ENCODE data around the gene VDR. TPM values are rescaled to one million over a fixed set of nuclear protein-coding genes. Genes with fewer than 3 reads are reported as not detected.

VDR gene
- total RNA-seq, 1 experiment from 2014 or later = 22.3 TPM

- CTCF ChIA-PET = interaction anchor here (0.9 to 6.2 kb wide), 4 partner anchors 17 to 113 kb away, joined by 3 to 35 read pairs (median 6); partner anchors contain the start of gene VDR
Observed at GRCh38 chr12:47856094-47856493, 48.7 kb downstream of the VDR start.

GRCh38 chr12:47855502-47855901, 49.3 kb downstream of the VDR start:
- H3K27ac Mint-ChIP-seq (ENCODE audit: low read depth, unreplicated experiment) = no peak overlapping the region
- BruUV-seq (replicated peaks) = no TSS peak
- intact Hi-C loops (cut with micrococcal nuclease) = no loop called here
- DNase-seq (ENCODE audit: unreplicated experiment) = no peak
- peaks cover 79% of the 10 kb centered on the region for H3K36me3 Mint-ChIP-seq (ENCODE audit: insufficient read depth, unreplicated experiment)
- H3K27me3 Mint-ChIP-seq (ENCODE audit: insufficient read depth, unreplicated experiment) = no peaks in the 10 kb centered on the region
- ChIA-PET CTCF (interaction anchor here (0.5 to 6.2 kb wide), 5 partner anchors 8 to 112 kb away, joined by 3 to 35 read pairs (median 5); partner anchors contain the start of gene VDR), POLR2A (interaction anchor here (0.8 kb wide), 1 partner anchor 94 kb away, joined by 4 read pairs; no protein-coding TSS in a partner anchor)
- H3K4me3 Mint-ChIP-seq (ENCODE audit: unreplicated experiment) = no peak overlapping the region
- H3K9me3 Mint-ChIP-seq (ENCODE audit: unreplicated experiment) = no peaks in the 10 kb centered on the region
- no peak for TF ChIP-seq CTCF (IDR thresholded peaks at IDR 0.05; ENCODE audit: unreplicated experiment)
- peaks cover 22% of the 10 kb centered on the region for H3K4me1 Mint-ChIP-seq (ENCODE audit: insufficient read depth, unreplicated experiment)

More at GRCh38 chr12:47856094-47856493, 48.7 kb downstream of the VDR start:
- peaks cover 75% of the 10 kb centered on the region for H3K36me3 Mint-ChIP-seq (ENCODE audit: insufficient read depth, unreplicated experiment)
- peaks cover 25% of the 10 kb centered on the region for H3K4me1 Mint-ChIP-seq (ENCODE audit: insufficient read depth, unreplicated experiment)
- no peak for DNase-seq (ENCODE audit: unreplicated experiment)
- BruUV-seq (replicated peaks) = no TSS peak
- no peak for TF ChIP-seq CTCF (IDR thresholded peaks at IDR 0.05; ENCODE audit: unreplicated experiment)
- POLR2A ChIA-PET = interaction anchor here (0.8 kb wide), 1 partner anchor 93 kb away, joined by 4 read pairs; no protein-coding TSS in a partner anchor
- H3K27me3 Mint-ChIP-seq (ENCODE audit: insufficient read depth, unreplicated experiment) = no peaks in the 10 kb centered on the region
- H3K27ac Mint-ChIP-seq (ENCODE audit: low read depth, unreplicated experiment) = no peak overlapping the region
- intact Hi-C loops (cut with micrococcal nuclease) = no loop called here
- H3K4me3 Mint-ChIP-seq (ENCODE audit: unreplicated experiment) = no peak overlapping the region
- H3K9me3 Mint-ChIP-seq (ENCODE audit: unreplicated experiment) = no peaks in the 10 kb centered on the region

GRCh38 chr12:47854531-47854930, 50.3 kb downstream of the VDR start:
- no peaks in the 10 kb centered on the region for H3K9me3 Mint-ChIP-seq (ENCODE audit: unreplicated experiment)
- H3K27ac Mint-ChIP-seq (ENCODE audit: low read depth, unreplicated experiment) = no peak overlapping the region
- CTCF ChIA-PET = interaction anchor here (1.2 to 6.2 kb wide), 2 partner anchors 16 to 96 kb away, joined by 3 to 35 read pairs; no protein-coding TSS in a partner anchor
- no peak for DNase-seq (ENCODE audit: unreplicated experiment)
- H3K36me3 Mint-ChIP-seq (ENCODE audit: insufficient read depth, unreplicated experiment) = peaks cover 82% of the 10 kb centered on the region
- no peak for TF ChIP-seq CTCF (IDR thresholded peaks at IDR 0.05; ENCODE audit: unreplicated experiment)
- H3K27me3 Mint-ChIP-seq (ENCODE audit: insufficient read depth, unreplicated experiment) = no peaks in the 10 kb centered on the region
- intact Hi-C loops (cut with micrococcal nuclease) = no loop called here
- peaks cover 19% of the 10 kb centered on the region for H3K4me1 Mint-ChIP-seq (ENCODE audit: insufficient read depth, unreplicated experiment)
- no TSS peak for BruUV-seq (replicated peaks)
- H3K4me3 Mint-ChIP-seq (ENCODE audit: unreplicated experiment) = no peak overlapping the region
- POLR2A ChIA-PET = no interaction called here

GRCh38 chr12:47852096-47852571, 52.7 kb downstream of the VDR start:
- ChIA-PET POLR2A (no interaction called here), CTCF (interaction anchor here (0.7 to 6.2 kb wide), 5 partner anchors 9 to 138 kb away, joined by 3 to 35 read pairs (median 3); no protein-coding TSS in a partner anchor)
- Mint-ChIP-seq H3K9me3 (ENCODE audit: unreplicated experiment) (no peaks in the 10 kb centered on the region), H3K36me3 (ENCODE audit: insufficient read depth, unreplicated experiment) (peaks cover 80% of the 10 kb centered on the region), H3K27ac (ENCODE audit: low read depth, unreplicated experiment) (no peak overlapping the region), H3K27me3 (ENCODE audit: insufficient read depth, unreplicated experiment) (no peaks in the 10 kb centered on the region), H3K4me3 (ENCODE audit: unreplicated experiment) (no peak overlapping the region), H3K4me1 (ENCODE audit: insufficient read depth, unreplicated experiment) (peaks cover 6% of the 10 kb centered on the region)
- no TSS peak for BruUV-seq (replicated peaks)
- intact Hi-C loops (cut with micrococcal nuclease) = no loop called here
- no peak for DNase-seq (ENCODE audit: unreplicated experiment)
- no peak for TF ChIP-seq CTCF (IDR thresholded peaks at IDR 0.05; ENCODE audit: unreplicated experiment)
